ENCODE results near the gene CCSER1. TPM values are rescaled to one million over a fixed set of nuclear protein-coding genes. Genes with fewer than 3 reads are reported as not detected.

CCSER1 gene
- total RNA-seq, 1 donor from 2014 or later: 18.1 TPM

DNA sequence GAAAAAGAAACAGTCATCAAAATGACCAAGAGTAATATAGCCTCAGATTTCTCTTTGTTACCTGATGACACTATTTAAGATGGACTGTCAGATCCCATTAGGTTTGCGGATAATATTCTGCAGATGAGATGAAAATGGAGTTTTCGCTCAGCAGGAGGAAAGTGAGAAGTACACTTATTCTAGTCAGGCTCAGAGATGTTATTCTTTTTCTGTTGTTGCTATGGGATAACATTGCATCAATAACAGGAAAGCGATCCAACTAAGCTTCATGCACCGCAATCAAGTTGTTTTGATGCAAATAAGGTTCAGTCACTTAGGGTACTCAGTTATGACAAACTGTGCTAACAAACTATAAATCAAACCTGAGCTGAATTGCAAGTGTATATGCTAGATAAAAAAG lies 415.0 kb downstream of the CCSER1 start:
- no peak for DNase-seq (ENCODE audit: extremely low spot score, unreplicated experiment)
- TF ChIP-seq, protein P1, sequence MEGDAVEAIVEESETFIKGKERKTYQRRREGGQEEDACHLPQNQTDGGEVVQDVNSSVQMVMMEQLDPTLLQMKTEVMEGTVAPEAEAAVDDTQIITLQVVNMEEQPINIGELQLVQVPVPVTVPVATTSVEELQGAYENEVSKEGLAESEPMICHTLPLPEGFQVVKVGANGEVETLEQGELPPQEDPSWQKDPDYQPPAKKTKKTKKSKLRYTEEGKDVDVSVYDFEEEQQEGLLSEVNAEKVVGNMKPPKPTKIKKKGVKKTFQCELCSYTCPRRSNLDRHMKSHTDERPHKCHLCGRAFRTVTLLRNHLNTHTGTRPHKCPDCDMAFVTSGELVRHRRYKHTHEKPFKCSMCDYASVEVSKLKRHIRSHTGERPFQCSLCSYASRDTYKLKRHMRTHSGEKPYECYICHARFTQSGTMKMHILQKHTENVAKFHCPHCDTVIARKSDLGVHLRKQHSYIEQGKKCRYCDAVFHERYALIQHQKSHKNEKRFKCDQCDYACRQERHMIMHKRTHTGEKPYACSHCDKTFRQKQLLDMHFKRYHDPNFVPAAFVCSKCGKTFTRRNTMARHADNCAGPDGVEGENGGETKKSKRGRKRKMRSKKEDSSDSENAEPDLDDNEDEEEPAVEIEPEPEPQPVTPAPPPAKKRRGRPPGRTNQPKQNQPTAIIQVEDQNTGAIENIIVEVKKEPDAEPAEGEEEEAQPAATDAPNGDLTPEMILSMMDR (conservative IDR thresholded peaks at IDR 0.05): no peak
- Mint-ChIP-seq H3K4me1 (ENCODE audit: unreplicated experiment) (peaks cover 4% of the 10 kb centered on the region), H3K9me3 (no peaks in the 10 kb centered on the region), H3K36me3 (no peaks in the 10 kb centered on the region), H3K27me3 (no peaks in the 10 kb centered on the region), H3K27ac (no peak overlapping the region), H3K4me3 (no peak overlapping the region)

DNA sequence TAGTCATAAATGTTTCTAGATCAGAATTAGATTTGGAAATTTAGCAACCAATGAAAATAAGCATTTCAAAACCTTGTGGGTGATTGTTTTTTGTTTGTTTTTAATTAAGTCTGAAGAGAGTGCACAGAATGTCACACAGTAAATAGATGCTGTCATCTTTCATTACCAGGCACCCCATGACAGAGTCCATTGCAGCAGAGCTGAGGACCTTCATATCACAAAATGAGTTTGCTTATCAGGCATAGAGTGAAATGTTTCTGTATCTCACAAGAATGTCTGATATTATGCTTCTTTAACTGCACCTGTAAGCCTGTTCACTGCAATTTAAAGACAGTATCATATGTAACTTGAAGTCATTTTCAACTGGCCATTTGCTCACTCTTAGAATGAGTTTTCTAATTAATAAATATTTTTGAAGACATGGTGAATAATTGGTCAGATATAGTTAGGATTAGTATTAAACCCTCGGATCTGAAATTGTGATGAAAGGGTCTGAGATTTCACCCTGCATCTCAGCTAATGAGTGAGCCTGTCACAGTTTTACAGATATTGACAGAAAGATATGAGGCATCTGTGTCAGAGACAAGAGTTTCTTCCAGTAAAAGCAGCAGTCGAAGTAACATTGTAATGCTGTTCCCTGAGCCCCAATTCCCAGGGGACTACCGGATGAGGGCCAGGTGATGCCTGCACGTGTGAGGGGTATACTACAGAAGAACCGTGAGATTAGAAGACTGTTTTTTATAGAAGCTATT lies 416.4 kb downstream of the CCSER1 start:
- Mint-ChIP-seq H3K9me3 (no peaks in the 10 kb centered on the region), H3K27ac (no peak overlapping the region), H3K27me3 (no peaks in the 10 kb centered on the region), H3K36me3 (no peaks in the 10 kb centered on the region), H3K4me1 (ENCODE audit: unreplicated experiment) (peaks cover 4% of the 10 kb centered on the region), H3K4me3 (no peak overlapping the region)
- TF ChIP-seq, protein P1 (conservative IDR thresholded peaks at IDR 0.05): no peak
- no peak for DNase-seq (ENCODE audit: extremely low spot score, unreplicated experiment)

DNA sequence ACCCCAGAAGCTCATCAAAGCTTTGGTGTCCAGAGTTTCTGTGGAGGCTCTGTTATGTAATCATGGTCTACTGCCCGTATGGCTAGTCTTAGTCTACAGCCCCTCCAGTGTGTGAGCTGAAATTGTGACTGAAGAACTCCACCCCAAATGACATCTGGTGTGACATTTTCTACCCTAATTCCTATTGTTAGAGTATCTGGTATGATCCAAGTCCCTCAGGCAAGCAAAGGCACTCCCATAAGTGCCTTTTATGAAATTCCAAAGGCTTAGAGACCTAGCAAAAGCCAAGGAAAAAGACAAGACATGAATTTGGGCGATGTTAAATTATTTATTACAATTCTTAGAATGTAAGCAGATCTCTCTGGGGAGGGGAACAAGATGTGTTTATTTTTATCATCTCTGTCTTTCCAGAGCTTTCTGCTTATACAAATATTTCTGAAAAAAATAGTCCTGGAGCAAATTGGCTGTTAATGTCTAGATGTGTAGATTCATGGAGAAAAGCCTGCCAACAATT lies 417.4 kb downstream of the CCSER1 start:
- Mint-ChIP-seq H3K9me3 (no peaks in the 10 kb centered on the region), H3K4me1 (ENCODE audit: unreplicated experiment) (peaks cover 4% of the 10 kb centered on the region), H3K36me3 (no peaks in the 10 kb centered on the region), H3K4me3 (no peak overlapping the region), H3K27me3 (no peaks in the 10 kb centered on the region), H3K27ac (no peak overlapping the region)
- DNase-seq (ENCODE audit: extremely low spot score, unreplicated experiment): no peak
- TF ChIP-seq, protein P1 (conservative IDR thresholded peaks at IDR 0.05): no peak

DNA sequence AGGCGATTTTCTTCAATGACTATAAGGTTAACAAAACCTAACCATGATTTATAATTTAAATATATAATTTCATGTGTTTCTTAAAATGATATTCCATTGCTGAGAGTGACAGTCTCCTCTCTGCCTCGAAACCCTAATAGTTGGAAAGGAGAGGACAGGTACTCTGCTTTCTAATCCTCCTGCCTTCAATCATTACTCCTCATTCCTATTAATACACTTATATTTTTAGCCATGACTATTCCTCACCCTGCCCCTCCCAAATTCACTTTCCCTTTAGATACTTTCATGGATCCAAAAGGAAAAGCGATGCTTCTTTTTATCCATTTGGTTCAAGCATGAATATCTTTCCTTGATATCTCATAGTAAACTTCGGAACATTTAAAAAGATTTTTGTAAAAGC lies 418.2 kb downstream of the CCSER1 start:
- H3K27me3 Mint-ChIP-seq: no peaks in the 10 kb centered on the region
- H3K4me1 Mint-ChIP-seq (ENCODE audit: unreplicated experiment): peaks cover 4% of the 10 kb centered on the region
- no peaks in the 10 kb centered on the region for H3K9me3 Mint-ChIP-seq
- H3K4me3 Mint-ChIP-seq: no peak overlapping the region
- DNase-seq (ENCODE audit: extremely low spot score, unreplicated experiment): no peak
- TF ChIP-seq, protein P1 (conservative IDR thresholded peaks at IDR 0.05): no peak
- no peak overlapping the region for H3K27ac Mint-ChIP-seq
- no peaks in the 10 kb centered on the region for H3K36me3 Mint-ChIP-seq

DNA sequence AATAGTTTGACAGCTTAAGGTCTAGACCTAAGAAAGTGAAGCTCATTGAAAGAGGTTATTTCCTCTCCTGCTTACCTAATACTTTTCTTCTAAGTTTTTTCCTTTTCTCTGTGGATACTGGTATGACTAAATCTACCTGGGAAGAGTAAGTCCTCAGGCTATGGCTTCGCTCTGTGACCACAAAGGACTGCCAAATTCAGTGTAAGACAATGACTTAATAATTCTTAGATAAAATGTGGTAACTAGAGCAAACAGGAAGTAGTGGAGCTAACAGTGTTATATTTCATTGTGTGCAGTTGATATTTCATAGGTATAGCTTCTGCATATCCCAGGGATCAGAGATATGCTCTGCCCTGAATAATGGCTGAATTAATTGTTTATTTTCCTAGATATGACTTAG lies 418.9 kb downstream of the CCSER1 start:
- Mint-ChIP-seq H3K4me1 (ENCODE audit: unreplicated experiment) (peaks cover 4% of the 10 kb centered on the region), H3K9me3 (no peaks in the 10 kb centered on the region), H3K27me3 (no peaks in the 10 kb centered on the region), H3K27ac (no peak overlapping the region), H3K4me3 (no peak overlapping the region), H3K36me3 (no peaks in the 10 kb centered on the region)
- no peak for DNase-seq (ENCODE audit: extremely low spot score, unreplicated experiment)
- TF ChIP-seq, protein P1 (conservative IDR thresholded peaks at IDR 0.05): no peak
